ENCODE measurements around the gene APRT.
A peak's percentile ranks its signal among the peaks of the same experiment; 100 is the strongest.

APRT gene

GRCh38 chr16:88844419-88845036 lies 32.8 kb upstream of the APRT start:
- DNase-seq = no peak
- intact Hi-C loops (cut with DNase I) = no loop called here

GRCh38 chr16:88843256-88843655 lies 31.5 kb upstream of the APRT start:
- intact Hi-C loops (cut with DNase I) = no loop called here
- no peak for DNase-seq

GRCh38 chr16:88842806-88843205 lies 31.1 kb upstream of the APRT start:
- intact Hi-C loops (cut with DNase I) = no loop called here
- DNase-seq = no peak

GRCh38 chr16:88842308-88842756 lies 30.6 kb upstream of the APRT start:
- DNase-seq = no peak
- intact Hi-C loops (cut with DNase I) = no loop called here

GRCh38 chr16:88841521-88842307 lies 30.0 kb upstream of the APRT start:
- intact Hi-C loops (cut with DNase I) = no loop called here
- no peak for DNase-seq

- intact Hi-C loops (cut with DNase I) = no loop called here
- peak in 37 of 42 donors; percentile 24 to 85 (median 59) for DNase-seq
Observed at GRCh38 chr16:88840600-88841215, 29.0 kb upstream of the APRT start.

GRCh38 chr16:88839745-88840599 lies 28.2 kb upstream of the APRT start:
- intact Hi-C loops (cut with DNase I) = no loop called here
- DNase-seq = peak in 26 of 42 donors; percentile 20 to 76 (median 50)

- no peak for DNase-seq
- intact Hi-C loops (cut with DNase I) = no loop called here
Observed at GRCh38 chr16:88839026-88839529, 27.4 kb upstream of the APRT start.

GRCh38 chr16:88838566-88838965 lies 26.8 kb upstream of the APRT start:
- peak in 19 of 42 donors; percentile 17 to 69 (median 42) for DNase-seq
- intact Hi-C loops (cut with DNase I) = no loop called here

GRCh38 chr16:88837806-88838205 lies 26.1 kb upstream of the APRT start:
- intact Hi-C loops (cut with DNase I) = no loop called here
- DNase-seq = no peak

- DNase-seq = no peak
- intact Hi-C loops (cut with DNase I) = no loop called here
Observed at GRCh38 chr16:88836791-88837190, 25.1 kb upstream of the APRT start.

GRCh38 chr16:88835818-88836217 lies 24.1 kb upstream of the APRT start:
- no peak for DNase-seq
- intact Hi-C loops (cut with DNase I) = no loop called here

- intact Hi-C loops (cut with DNase I) = no loop called here
- no peak for DNase-seq
Observed at GRCh38 chr16:88835383-88835782, 23.7 kb upstream of the APRT start.

GRCh38 chr16:88834670-88835069 lies 22.9 kb upstream of the APRT start:
- no peak for DNase-seq
- intact Hi-C loops (cut with DNase I) = no loop called here

- no peak for DNase-seq
- intact Hi-C loops (cut with DNase I) = no loop called here
Observed at GRCh38 chr16:88833086-88833485, 21.4 kb upstream of the APRT start.

- no peak for DNase-seq
- intact Hi-C loops (cut with DNase I) = no loop called here
Observed at GRCh38 chr16:88831838-88832237, 20.1 kb upstream of the APRT start.

GRCh38 chr16:88830783-88831182 lies 19.1 kb upstream of the APRT start:
- intact Hi-C loops (cut with DNase I) = no loop called here

GRCh38 chr16:88830258-88830657 lies 18.5 kb upstream of the APRT start:
- intact Hi-C loops (cut with DNase I) = no loop called here
- DNase-seq = no peak

More at GRCh38 chr16:88830783-88831182, 19.1 kb upstream of the APRT start:
- no peak for DNase-seq

- intact Hi-C loops (cut with DNase I) = no loop called here
- no peak for DNase-seq
Observed at GRCh38 chr16:88828711-88829110, 17.0 kb upstream of the APRT start.
